ENCODE results near the gene TSC22D1. TPM values are rescaled to one million over a fixed set of nuclear protein-coding genes. Genes with fewer than 3 reads are reported as not detected.

TSC22D1 gene
- total and polyA plus RNA-seq, 2 of the 4 experiments (the other 2 are of a cell fraction) = 30.8 to 42.2 TPM

DNA sequence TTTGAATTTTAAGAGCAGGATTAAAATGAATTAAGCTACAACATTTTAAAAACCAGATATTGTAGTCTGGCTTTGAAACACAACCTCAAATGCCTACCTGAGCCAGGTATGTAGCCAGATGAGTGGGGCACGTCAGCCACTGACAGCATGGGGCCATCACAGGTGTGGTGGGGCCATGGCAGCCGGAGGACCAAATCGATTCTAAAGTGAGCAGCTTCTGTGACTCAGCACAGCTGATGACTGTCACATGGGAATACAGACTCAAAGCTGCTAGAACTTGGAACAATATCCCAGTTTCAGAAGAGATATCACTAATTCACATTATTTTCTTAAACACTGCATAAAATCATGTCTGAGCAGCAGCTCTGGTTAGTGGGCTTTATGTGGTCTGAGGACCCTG is 149.7 kb downstream of the TSC22D1 start:
- Histone ChIP-seq H2AFZ (replicated peaks; ENCODE audit: low read length, poor library complexity) (no peak overlapping the region), H2BK15ac (ENCODE audit: low read depth, low read length) (no peak overlapping the region), H3K27ac (ENCODE audit: insufficient read depth, low read length) (no peak overlapping the region), H3K56ac (ENCODE audit: extremely low read depth, insufficient read depth, low read length) (no peak overlapping the region), H3K36me3 (ENCODE audit: control insufficient read depth, insufficient read depth, low read length) (no peaks in the 10 kb centered on the region), H3K4me3 (ENCODE audit: insufficient read depth, low read depth, low read length) (no peak overlapping the region), H3K14ac (replicated peaks; ENCODE audit: low read depth, low read length) (no peak overlapping the region), H4K5ac (ENCODE audit: low read depth, low read length) (no peak overlapping the region), H3K4me1 (ENCODE audit: control insufficient read depth, insufficient read depth, low read length) (no peaks in the 10 kb centered on the region), H4K91ac (ENCODE audit: insufficient read depth, low read depth, low read length) (no peak overlapping the region), H2BK120ac (ENCODE audit: low read depth, low read length) (no peak overlapping the region), H2BK20ac (ENCODE audit: low read depth, low read length) (no peak overlapping the region), H2AK5ac (ENCODE audit: low read depth, low read length) (no peak overlapping the region), H2BK5ac (ENCODE audit: low read depth, low read length, poor library complexity, severe bottlenecking) (no peak overlapping the region), H3K9me3 (ENCODE audit: control insufficient read depth, insufficient read depth, low read length) (no peaks in the 10 kb centered on the region), H3K79me1 (ENCODE audit: low read depth in 1 of 2, low read length in 2 of 2) (no peaks in the 10 kb centered on the region; a peak in 1 of 4 replicates), H3K23ac (ENCODE audit: low read depth, low read length) (no peak overlapping the region), H3K4me2 (ENCODE audit: low read depth, low read length) (no peak overlapping the region), H3K18ac (ENCODE audit: low read depth, low read length) (no peak overlapping the region), H3K27me3 (ENCODE audit: control insufficient read depth, insufficient read depth, low read length) (peaks cover 9% of the 10 kb centered on the region; the same call in 1 of the 2 replicates), H3K4ac (ENCODE audit: low read depth, low read length) (no peak overlapping the region), H2AK9ac (replicated peaks; ENCODE audit: low read depth, low read length, poor library complexity) (no peak overlapping the region), H4K20me1 (ENCODE audit: insufficient read depth, low read length) (no peaks in the 10 kb centered on the region), H4K8ac (ENCODE audit: low read depth in 2 of 2, low read length in 2 of 2) (no peak overlapping the region), H3K9me1 (ENCODE audit: insufficient read depth, low read length) (no peaks in the 10 kb centered on the region), H3K9ac (ENCODE audit: low read depth, low read length) (no peak overlapping the region)
- ChIA-PET POLR2A (ENCODE audit: unreplicated experiment) (no interaction called here), CTCF (no interaction called here)
- intact Hi-C loops (cut with micrococcal nuclease) = no loop called here
- DNase-seq (no peak), ATAC-seq (ENCODE audit: low read depth) (no peak)
- dilution Hi-C loops (cut with HindIII; ENCODE audit: low sequenced_read_pairs, unreplicated experiment) = no loop called here
- no TSS peak for BruUV-seq (replicated peaks)
- no CpG with 5 or more reads among the region's 3 CpGs for WGBS, 2 experiments (ENCODE audit: extremely low coverage in 2 of 2, insufficient read length in 1 of 2)
- TF ChIP-seq RFX5 (IDR thresholded peaks at IDR 0.05; ENCODE audit: low read depth, low read length) (no peak), RAD21 (IDR thresholded peaks at IDR 0.05; ENCODE audit: low read length) (no peak)
- in situ Hi-C loops (cut with MboI; ENCODE audit: low sequenced_read_pairs) = no loop called here

Measured in IMR-90 (cell line).